Neural cell (in vitro differentiated cells): ENCODE data around the gene GNL3.

ENCODE experiments used
- EZH2 ChIP-seq: fragments of 200-600, 300-800 bp; shearing (Covaris generic), sonication (generic); IDR thresholded peaks from 2 replicates; pipeline ENCODE4 v1.6.1; 2014; ENCODE audit warnings: antibody characterized with exemption, low read length, borderline replicate concordance, mild to moderate bottlenecking; ENCODE audit not compliant: insufficient read depth, poor library complexity, severe bottlenecking
- MXI1 ChIP-seq: fragments of 450-650 bp; conservative IDR thresholded peaks from 2 replicates; pipeline ENCODE4 v1.6.1; 2014; ENCODE audit warnings: antibody characterized with exemption, mild to moderate bottlenecking; ENCODE audit not compliant: poor library complexity, severe bottlenecking
- POLR2AphosphoS5 ChIP-seq: IDR thresholded peaks from 2 replicates; pipeline ENCODE4 v1.6.1; 2012
- TF ChIP-seq, protein P1 (sequence below): fragments of 450-650 bp; IDR thresholded peaks from 2 replicates; pipeline ENCODE4 v1.5.1; 2014; ENCODE audit warnings: antibody characterized with exemption, mild to moderate bottlenecking, moderate library complexity; ENCODE audit not compliant: poor library complexity, severe bottlenecking

DNA sequence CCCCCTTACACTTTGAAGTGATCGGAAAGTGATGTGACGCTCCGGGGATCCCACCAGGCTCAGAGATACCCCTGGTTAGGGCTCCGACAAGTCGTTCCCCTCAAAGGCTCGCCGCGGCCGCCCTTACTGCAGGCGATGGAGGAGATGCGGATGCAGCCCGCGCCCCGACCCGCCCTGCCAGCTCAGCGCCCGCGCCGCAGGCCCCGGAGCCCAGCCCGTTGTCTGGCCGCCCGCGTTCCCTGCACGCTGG, 19.5 kb downstream of the GNL3 start:
- no peak for TF ChIP-seq EZH2
- TF ChIP-seq, protein P1, sequence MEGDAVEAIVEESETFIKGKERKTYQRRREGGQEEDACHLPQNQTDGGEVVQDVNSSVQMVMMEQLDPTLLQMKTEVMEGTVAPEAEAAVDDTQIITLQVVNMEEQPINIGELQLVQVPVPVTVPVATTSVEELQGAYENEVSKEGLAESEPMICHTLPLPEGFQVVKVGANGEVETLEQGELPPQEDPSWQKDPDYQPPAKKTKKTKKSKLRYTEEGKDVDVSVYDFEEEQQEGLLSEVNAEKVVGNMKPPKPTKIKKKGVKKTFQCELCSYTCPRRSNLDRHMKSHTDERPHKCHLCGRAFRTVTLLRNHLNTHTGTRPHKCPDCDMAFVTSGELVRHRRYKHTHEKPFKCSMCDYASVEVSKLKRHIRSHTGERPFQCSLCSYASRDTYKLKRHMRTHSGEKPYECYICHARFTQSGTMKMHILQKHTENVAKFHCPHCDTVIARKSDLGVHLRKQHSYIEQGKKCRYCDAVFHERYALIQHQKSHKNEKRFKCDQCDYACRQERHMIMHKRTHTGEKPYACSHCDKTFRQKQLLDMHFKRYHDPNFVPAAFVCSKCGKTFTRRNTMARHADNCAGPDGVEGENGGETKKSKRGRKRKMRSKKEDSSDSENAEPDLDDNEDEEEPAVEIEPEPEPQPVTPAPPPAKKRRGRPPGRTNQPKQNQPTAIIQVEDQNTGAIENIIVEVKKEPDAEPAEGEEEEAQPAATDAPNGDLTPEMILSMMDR = no peak
- TF ChIP-seq POLR2AphosphoS5 = no peak
- TF ChIP-seq MXI1 = no peak
